Measurements from ENCODE around the gene DGKI. TPM values are rescaled to one million over a fixed set of nuclear protein-coding genes. Genes with fewer than 3 reads are reported as not detected.

DGKI gene
- total RNA-seq, 2 donors from 2014 or later = 1.5 to 4.4 TPM

GRCh38 chr7:137354396-137354795, 492.4 kb downstream of the DGKI start:
- Mint-ChIP-seq H3K27me3 (no peaks in the 10 kb centered on the region), H3K4me1 (ENCODE audit: low read depth in 2 of 2) (no peaks in the 10 kb centered on the region), H3K36me3 (no peaks in the 10 kb centered on the region), H3K4me3 (no peak overlapping the region), H3K27ac (no peak overlapping the region), H3K9me3 (peaks cover 12% of the 10 kb centered on the region)
- DNase-seq (ENCODE audit: low spot score) (no peak), ATAC-seq (no peak)

- Mint-ChIP-seq H3K27me3 (no peaks in the 10 kb centered on the region), H3K36me3 (no peaks in the 10 kb centered on the region), H3K9me3 (peaks cover 9% of the 10 kb centered on the region), H3K4me3 (no peak overlapping the region), H3K27ac (no peak overlapping the region), H3K4me1 (ENCODE audit: low read depth in 2 of 2) (no peaks in the 10 kb centered on the region)
- no peak for DNase-seq (ENCODE audit: low spot score)
- no peak for ATAC-seq
Observed at GRCh38 chr7:137351941-137352340, 494.8 kb downstream of the DGKI start.

- H3K36me3 Mint-ChIP-seq = no peaks in the 10 kb centered on the region
- H3K4me1 Mint-ChIP-seq (ENCODE audit: low read depth in 2 of 2) = no peaks in the 10 kb centered on the region
- no peak overlapping the region for H3K27ac Mint-ChIP-seq
- no peak for ATAC-seq
- no peak for DNase-seq (ENCODE audit: low spot score)
- no peak overlapping the region for H3K4me3 Mint-ChIP-seq
- H3K9me3 Mint-ChIP-seq = peaks cover 7% of the 10 kb centered on the region
- no peaks in the 10 kb centered on the region for H3K27me3 Mint-ChIP-seq
Observed at GRCh38 chr7:137345799-137346449, 500.9 kb downstream of the DGKI start.

GRCh38 chr7:137343281-137343841, 503.4 kb downstream of the DGKI start, which contains the start of gene PTN:
PTN (minus strand) TSS chr7:137343733; CDS start chr7:137254973, 88,760 bp downstream.
- H3K27me3 Mint-ChIP-seq = no peaks in the 10 kb centered on the region
- no peaks in the 10 kb centered on the region for H3K36me3 Mint-ChIP-seq
- no peak within 1 kb of the TSS for H3K27ac Mint-ChIP-seq
- no peak for ATAC-seq
- peaks cover 18% of the 10 kb centered on the region for H3K9me3 Mint-ChIP-seq
- H3K4me3 Mint-ChIP-seq = no peak within 1 kb of the TSS
- DNase-seq (ENCODE audit: low spot score) = no peak
- H3K4me1 Mint-ChIP-seq (ENCODE audit: low read depth in 2 of 2) = no peaks in the 10 kb centered on the region

- no peaks in the 10 kb centered on the region for H3K4me1 Mint-ChIP-seq (ENCODE audit: low read depth in 2 of 2)
- H3K27me3 Mint-ChIP-seq = no peaks in the 10 kb centered on the region
- no peaks in the 10 kb centered on the region for H3K36me3 Mint-ChIP-seq
- ATAC-seq = no peak
- DNase-seq (ENCODE audit: low spot score) = no peak
- no peak overlapping the region for H3K4me3 Mint-ChIP-seq
- H3K27ac Mint-ChIP-seq = no peak overlapping the region
- H3K9me3 Mint-ChIP-seq = peaks cover 19% of the 10 kb centered on the region
Observed at GRCh38 chr7:137342828-137343261, 503.9 kb downstream of the DGKI start.

- H3K4me3 Mint-ChIP-seq = no peak overlapping the region
- no peaks in the 10 kb centered on the region for H3K36me3 Mint-ChIP-seq
- H3K4me1 Mint-ChIP-seq (ENCODE audit: low read depth in 2 of 2) = no peaks in the 10 kb centered on the region
- peaks cover 23% of the 10 kb centered on the region for H3K9me3 Mint-ChIP-seq
- DNase-seq (ENCODE audit: low spot score) (no peak), ATAC-seq (no peak)
- H3K27me3 Mint-ChIP-seq = no peaks in the 10 kb centered on the region
- H3K27ac Mint-ChIP-seq = no peak overlapping the region
Observed at GRCh38 chr7:137342265-137342664, 504.5 kb downstream of the DGKI start.

GRCh38 chr7:137337902-137338301, 508.9 kb downstream of the DGKI start:
- H3K27me3 Mint-ChIP-seq = no peaks in the 10 kb centered on the region
- DNase-seq (ENCODE audit: low spot score) (no peak), ATAC-seq (no peak)
- no peak overlapping the region for H3K27ac Mint-ChIP-seq
- no peaks in the 10 kb centered on the region for H3K36me3 Mint-ChIP-seq
- no peaks in the 10 kb centered on the region for H3K4me1 Mint-ChIP-seq (ENCODE audit: low read depth in 2 of 2)
- H3K9me3 Mint-ChIP-seq = peaks cover 19% of the 10 kb centered on the region
- H3K4me3 Mint-ChIP-seq = no peak overlapping the region

GRCh38 chr7:137335814-137336213, 511.0 kb downstream of the DGKI start:
- H3K36me3 Mint-ChIP-seq = no peaks in the 10 kb centered on the region
- H3K27me3 Mint-ChIP-seq = no peaks in the 10 kb centered on the region
- no peak overlapping the region for H3K27ac Mint-ChIP-seq

GRCh38 chr7:137331378-137331777, 515.4 kb downstream of the DGKI start:
- ATAC-seq = no peak
- H3K27ac Mint-ChIP-seq = no peak overlapping the region
- no peak overlapping the region for H3K4me3 Mint-ChIP-seq
- no peaks in the 10 kb centered on the region for H3K4me1 Mint-ChIP-seq (ENCODE audit: low read depth in 2 of 2)
- no peaks in the 10 kb centered on the region for H3K36me3 Mint-ChIP-seq
- peaks cover 15% of the 10 kb centered on the region for H3K9me3 Mint-ChIP-seq
- no peak for DNase-seq (ENCODE audit: low spot score)
- no peaks in the 10 kb centered on the region for H3K27me3 Mint-ChIP-seq

More at GRCh38 chr7:137335814-137336213, 511.0 kb downstream of the DGKI start:
- no peak overlapping the region for H3K4me3 Mint-ChIP-seq
- H3K4me1 Mint-ChIP-seq (ENCODE audit: low read depth in 2 of 2) = no peaks in the 10 kb centered on the region
- H3K9me3 Mint-ChIP-seq = peaks cover 22% of the 10 kb centered on the region
- DNase-seq (ENCODE audit: low spot score) = no peak
- no peak for ATAC-seq

Other genes with a start within 250 kb of the DGKI start
- 10 to 100 TPM; 53.5 to 59.0 TPM for gene CREB3L2, start 155.1 kb upstream of the DGKI start, total RNA-seq
- gene AKR1D1, start 229.5 kb upstream of the DGKI start, total RNA-seq = not detected